ENCODE results near the gene NUFIP1.

GRCh38 chr13:44954224-44954623, 35.0 kb downstream of the NUFIP1 start:
- TF ChIP-seq CTCF (IDR thresholded peaks at IDR 0.05) (no peak), POLR2A (IDR thresholded peaks at IDR 0.05) (no peak)
